ENCODE data around the gene GDAP2. TPM values are rescaled to one million over a fixed set of nuclear protein-coding genes. Genes with fewer than 3 reads are reported as not detected.
A peak's percentile ranks its signal among the peaks of the same experiment; 100 is the strongest.

The GDAP2 gene
- total RNA-seq, 1 experiment from 2014 or later = 26.4 TPM

DNA sequence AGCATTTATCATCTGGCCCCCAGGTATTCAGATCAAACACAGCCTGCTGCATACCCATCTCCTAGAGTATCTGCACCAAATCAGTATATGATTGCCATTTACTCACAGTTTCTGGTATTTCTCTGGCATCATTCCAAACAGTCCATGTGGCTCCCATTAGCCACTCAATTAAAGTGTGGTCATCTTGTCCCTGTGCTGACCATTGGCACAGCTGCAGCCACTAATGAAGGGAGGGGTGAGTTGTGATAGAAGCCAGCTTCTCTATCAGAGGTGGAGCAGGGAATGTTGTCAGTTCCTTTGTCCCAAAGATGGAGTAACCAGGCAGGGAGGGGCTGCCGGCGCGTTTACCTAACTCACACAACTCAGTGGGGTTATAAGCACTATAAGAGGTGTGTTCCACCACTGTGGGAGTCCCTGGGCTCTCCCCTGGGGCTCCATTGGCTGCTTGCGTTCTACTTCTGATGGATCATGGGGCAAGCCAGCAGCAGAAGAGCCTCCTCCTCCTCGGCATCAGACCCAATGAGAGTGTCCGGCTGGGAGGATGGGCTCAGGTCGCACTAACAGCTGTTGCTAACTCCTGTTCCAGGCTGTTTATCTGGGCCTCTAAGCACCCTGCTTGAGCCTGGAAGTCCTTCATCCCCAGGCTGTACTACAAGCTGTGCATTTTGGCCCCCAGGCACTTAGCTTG is 108.6 kb downstream of the GDAP2 start:
- Histone ChIP-seq H3K36me3 (ENCODE audit: insufficient read depth, low read length) (no peaks in the 10 kb centered on the region), H3K9ac (ENCODE audit: low read length) (no peak overlapping the region), H4K20me1 (ENCODE audit: insufficient read depth, low read depth, low read length) (no peaks in the 10 kb centered on the region), H3K4me1 (ENCODE audit: low read length) (no peaks in the 10 kb centered on the region), H3K4me2 (ENCODE audit: low read depth, low read length, poor library complexity, severe bottlenecking) (no peak overlapping the region), H3K79me2 (ENCODE audit: low read length) (no peaks in the 10 kb centered on the region), H2AFZ (ENCODE audit: low read length) (no peak overlapping the region), H3K27ac (ENCODE audit: low read length) (no peak overlapping the region), H3K27me3 (ENCODE audit: low read length) (no peaks in the 10 kb centered on the region), H3K9me2 (replicated peaks; ENCODE audit: insufficient read depth, low read length) (no peaks in the 10 kb centered on the region), H3K9me3 (ENCODE audit: low read length) (no peaks in the 10 kb centered on the region), H3K4me3 (ENCODE audit: low read length) (no peak overlapping the region)
- DNase-seq = no peak

DNA sequence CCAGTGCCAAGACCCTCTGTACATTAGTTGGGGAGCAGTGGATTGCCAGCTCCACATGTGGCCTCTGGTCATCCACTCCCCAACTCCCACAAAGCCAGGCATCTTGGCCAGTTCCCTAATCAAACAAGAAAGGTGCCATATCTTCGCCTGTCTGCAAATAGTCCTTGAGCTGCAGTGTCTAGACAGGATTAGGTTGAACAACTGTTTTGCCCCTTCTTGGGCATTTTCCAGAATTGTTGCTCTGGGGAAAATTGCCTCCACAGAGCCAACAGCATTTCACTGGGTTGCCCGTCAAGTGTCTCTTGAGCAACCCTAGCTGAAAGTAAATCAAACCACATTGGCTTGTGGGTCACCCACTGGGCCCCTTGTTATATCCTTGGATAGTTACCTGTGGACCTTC is 109.3 kb downstream of the GDAP2 start:
- no peak overlapping the region for H2AFZ ChIP-seq (ENCODE audit: low read length)
- no peak overlapping the region for H3K9ac ChIP-seq (ENCODE audit: low read length)
- H3K36me3 ChIP-seq (ENCODE audit: insufficient read depth, low read length) = no peaks in the 10 kb centered on the region
- H3K9me3 ChIP-seq (ENCODE audit: low read length) = no peaks in the 10 kb centered on the region
- no peak overlapping the region for H3K27ac ChIP-seq (ENCODE audit: low read length)
- no peaks in the 10 kb centered on the region for H3K4me1 ChIP-seq (ENCODE audit: low read length)
- no peaks in the 10 kb centered on the region for H4K20me1 ChIP-seq (ENCODE audit: insufficient read depth, low read depth, low read length)
- H3K4me2 ChIP-seq (ENCODE audit: low read depth, low read length, poor library complexity, severe bottlenecking) = no peak overlapping the region
- no peaks in the 10 kb centered on the region for H3K79me2 ChIP-seq (ENCODE audit: low read length)
- H3K4me3 ChIP-seq (ENCODE audit: low read length) = no peak overlapping the region
- no peak for DNase-seq
- no peaks in the 10 kb centered on the region for H3K27me3 ChIP-seq (ENCODE audit: low read length)
- H3K9me2 ChIP-seq (replicated peaks; ENCODE audit: insufficient read depth, low read length) = no peaks in the 10 kb centered on the region

DNA sequence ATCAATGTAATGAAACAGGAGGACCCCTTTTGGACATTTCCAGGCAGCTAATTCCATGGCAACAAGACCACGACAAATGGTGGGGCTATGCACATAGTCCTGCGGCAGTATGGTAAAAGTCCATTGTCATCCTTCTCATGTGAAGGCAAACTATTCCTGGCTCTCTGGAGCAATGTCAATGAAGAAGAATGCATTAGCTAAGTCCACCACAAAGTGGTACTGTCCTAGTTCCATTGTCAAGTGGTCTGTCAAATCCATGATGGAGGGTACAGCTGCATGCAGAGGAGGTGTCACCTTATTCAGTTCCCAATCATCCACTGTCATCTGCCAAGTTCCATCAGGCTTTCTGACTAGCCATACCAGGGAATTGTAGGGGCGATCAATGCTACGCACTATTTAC is 110.1 kb downstream of the GDAP2 start:
- Histone ChIP-seq H2AFZ (ENCODE audit: low read length) (no peak overlapping the region), H4K20me1 (ENCODE audit: insufficient read depth, low read depth, low read length) (no peaks in the 10 kb centered on the region), H3K9me3 (ENCODE audit: low read length) (no peaks in the 10 kb centered on the region), H3K36me3 (ENCODE audit: insufficient read depth, low read length) (no peaks in the 10 kb centered on the region), H3K4me1 (ENCODE audit: low read length) (no peaks in the 10 kb centered on the region), H3K4me3 (ENCODE audit: low read length) (no peak overlapping the region), H3K27ac (ENCODE audit: low read length) (no peak overlapping the region), H3K9me2 (replicated peaks; ENCODE audit: insufficient read depth, low read length) (no peaks in the 10 kb centered on the region), H3K4me2 (ENCODE audit: low read depth, low read length, poor library complexity, severe bottlenecking) (no peak overlapping the region), H3K27me3 (ENCODE audit: low read length) (no peaks in the 10 kb centered on the region), H3K9ac (ENCODE audit: low read length) (no peak overlapping the region), H3K79me2 (ENCODE audit: low read length) (no peaks in the 10 kb centered on the region)
- DNase-seq = no peak

DNA sequence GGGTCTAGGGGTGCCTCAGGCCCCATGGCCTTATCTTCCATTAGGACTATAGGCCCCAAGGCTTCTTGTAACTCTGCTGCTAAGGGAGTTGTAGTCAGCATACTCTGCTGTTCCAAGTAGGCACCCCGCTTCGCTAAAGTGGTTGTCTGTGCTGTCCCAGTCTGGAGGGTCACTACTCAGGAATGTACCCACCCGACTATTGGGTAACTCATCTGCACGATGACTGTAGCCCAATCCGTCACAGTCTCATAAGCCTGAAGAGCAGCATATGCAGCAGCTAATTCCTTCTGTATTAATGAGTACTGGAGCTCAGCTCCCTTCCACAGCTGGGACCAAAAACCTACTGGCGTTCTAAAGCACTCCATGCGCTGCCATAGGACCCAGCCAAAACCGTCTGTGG is 111.0 kb downstream of the GDAP2 start:
- Histone ChIP-seq H3K79me2 (ENCODE audit: low read length) (no peaks in the 10 kb centered on the region), H3K4me3 (ENCODE audit: low read length) (no peak overlapping the region), H3K4me2 (ENCODE audit: low read depth, low read length, poor library complexity, severe bottlenecking) (no peak overlapping the region), H2AFZ (ENCODE audit: low read length) (no peak overlapping the region), H4K20me1 (ENCODE audit: insufficient read depth, low read depth, low read length) (no peaks in the 10 kb centered on the region), H3K9me3 (ENCODE audit: low read length) (no peaks in the 10 kb centered on the region), H3K4me1 (ENCODE audit: low read length) (no peaks in the 10 kb centered on the region), H3K27me3 (ENCODE audit: low read length) (no peaks in the 10 kb centered on the region), H3K36me3 (ENCODE audit: insufficient read depth, low read length) (no peaks in the 10 kb centered on the region), H3K27ac (ENCODE audit: low read length) (no peak overlapping the region), H3K9ac (ENCODE audit: low read length) (no peak overlapping the region), H3K9me2 (replicated peaks; ENCODE audit: insufficient read depth, low read length) (no peaks in the 10 kb centered on the region)
- no peak for DNase-seq

DNA sequence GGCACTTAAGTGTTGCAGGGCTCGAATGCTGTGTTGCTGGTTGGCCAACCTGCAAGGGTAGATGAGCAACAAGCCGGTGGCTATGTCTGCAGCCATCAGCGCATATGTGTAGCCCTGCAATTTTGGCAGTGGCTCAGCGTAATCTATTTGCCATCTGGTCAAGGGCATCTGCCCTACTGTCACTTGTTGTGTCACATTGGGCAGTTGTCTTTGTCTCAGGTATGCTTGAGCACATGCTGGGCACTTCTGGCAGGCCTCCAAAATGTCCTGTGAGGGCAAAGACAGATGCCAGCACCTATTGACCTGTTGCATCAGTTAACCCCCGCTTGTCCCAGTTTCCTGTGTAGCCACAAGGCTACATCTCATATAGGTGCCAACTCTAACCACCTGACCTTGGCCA is 111.8 kb downstream of the GDAP2 start:
- Histone ChIP-seq H3K36me3 (ENCODE audit: insufficient read depth, low read length) (no peaks in the 10 kb centered on the region), H3K9me2 (replicated peaks; ENCODE audit: insufficient read depth, low read length) (no peaks in the 10 kb centered on the region), H2AFZ (ENCODE audit: low read length) (no peak overlapping the region), H3K27me3 (ENCODE audit: low read length) (no peaks in the 10 kb centered on the region), H4K20me1 (ENCODE audit: insufficient read depth, low read depth, low read length) (no peaks in the 10 kb centered on the region), H3K79me2 (ENCODE audit: low read length) (no peaks in the 10 kb centered on the region), H3K27ac (ENCODE audit: low read length) (no peak overlapping the region), H3K4me2 (ENCODE audit: low read depth, low read length, poor library complexity, severe bottlenecking) (no peak overlapping the region), H3K4me3 (ENCODE audit: low read length) (no peak overlapping the region), H3K9me3 (ENCODE audit: low read length) (no peaks in the 10 kb centered on the region), H3K9ac (ENCODE audit: low read length) (no peak overlapping the region), H3K4me1 (ENCODE audit: low read length) (no peaks in the 10 kb centered on the region)
- no peak for DNase-seq

DNA sequence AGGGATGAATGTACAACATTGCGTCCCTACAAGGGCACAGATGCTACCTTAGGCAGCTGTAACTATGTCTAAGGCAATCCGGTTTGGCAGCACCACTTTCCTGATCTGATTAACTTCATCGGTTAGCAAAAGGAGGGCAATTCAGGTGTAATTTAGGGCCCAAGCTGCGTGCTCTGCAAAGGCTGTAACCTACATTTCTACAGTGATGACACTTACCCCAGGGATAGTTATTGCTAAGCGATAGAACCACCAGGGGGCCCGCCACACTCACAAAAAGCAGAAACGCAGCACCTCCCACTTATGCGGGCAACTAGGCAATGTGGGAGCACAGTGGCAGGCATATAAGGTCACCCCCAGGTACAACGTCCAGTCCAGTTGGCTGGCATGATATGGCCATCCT is 113.5 kb downstream of the GDAP2 start:
- H3K4me3 ChIP-seq (ENCODE audit: low read length) = no peak overlapping the region
- no peaks in the 10 kb centered on the region for H3K9me2 ChIP-seq (replicated peaks; ENCODE audit: insufficient read depth, low read length)
- no peak overlapping the region for H3K4me2 ChIP-seq (ENCODE audit: low read depth, low read length, poor library complexity, severe bottlenecking)
- no peaks in the 10 kb centered on the region for H3K36me3 ChIP-seq (ENCODE audit: insufficient read depth, low read length)
- H3K79me2 ChIP-seq (ENCODE audit: low read length) = no peaks in the 10 kb centered on the region
- DNase-seq = peak; percentile 63
- no peaks in the 10 kb centered on the region for H3K9me3 ChIP-seq (ENCODE audit: low read length)
- no peak overlapping the region for H2AFZ ChIP-seq (ENCODE audit: low read length)
- no peaks in the 10 kb centered on the region for H3K27me3 ChIP-seq (ENCODE audit: low read length)
- no peaks in the 10 kb centered on the region for H3K4me1 ChIP-seq (ENCODE audit: low read length)
- H4K20me1 ChIP-seq (ENCODE audit: insufficient read depth, low read depth, low read length) = no peaks in the 10 kb centered on the region
- no peak overlapping the region for H3K27ac ChIP-seq (ENCODE audit: low read length)
- H3K9ac ChIP-seq (ENCODE audit: low read length) = no peak overlapping the region

DNA sequence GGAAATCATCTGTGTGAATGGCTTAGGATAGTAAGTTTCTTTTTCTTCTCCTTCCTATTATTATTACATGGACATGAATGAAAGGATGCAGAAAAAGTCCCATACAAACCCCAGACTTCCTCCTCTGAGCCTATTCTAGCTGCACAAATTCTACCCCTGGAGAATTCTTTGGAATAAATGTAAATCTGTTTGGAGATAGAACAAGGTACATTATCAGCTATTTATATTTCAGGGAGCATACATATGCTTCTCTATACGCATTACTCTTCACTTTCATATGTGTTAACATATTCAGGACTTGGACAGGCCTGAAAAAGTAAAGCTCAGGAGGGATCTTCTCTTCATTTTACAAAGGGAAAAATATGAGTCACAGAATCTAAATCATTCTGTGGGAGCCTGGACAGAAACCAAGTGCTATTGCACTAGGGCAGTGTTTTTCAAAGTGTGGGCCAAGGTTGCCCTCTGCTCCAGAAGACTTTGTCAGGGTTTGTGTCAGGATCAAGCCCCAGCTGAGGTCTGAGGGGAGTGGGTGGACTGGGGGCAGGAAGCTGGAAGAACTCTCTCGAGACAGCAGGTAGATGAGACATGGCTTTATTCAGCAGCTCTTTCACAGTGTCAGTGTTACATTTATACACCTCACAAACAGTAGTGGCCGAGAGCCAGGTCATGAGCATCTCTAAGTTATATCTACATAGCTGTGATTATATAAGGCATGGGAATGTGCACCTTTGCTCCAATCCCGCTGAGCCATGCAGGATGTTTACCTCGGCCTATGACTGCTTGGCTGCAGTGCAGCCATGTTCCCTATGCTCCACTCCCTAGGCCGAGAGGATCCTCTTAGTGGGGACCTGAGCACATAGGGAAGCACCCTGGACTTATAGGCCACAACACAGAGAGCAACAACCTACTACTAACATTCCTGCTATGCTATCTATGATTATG is 114.3 kb downstream of the GDAP2 start:
- H3K4me2 ChIP-seq (ENCODE audit: low read depth, low read length, poor library complexity, severe bottlenecking) = no peak overlapping the region
- DNase-seq = no peak
- no peak overlapping the region for H3K9ac ChIP-seq (ENCODE audit: low read length)

More for the DNA sequence above, 114.3 kb downstream of the GDAP2 start:
- Histone ChIP-seq H3K4me3 (ENCODE audit: low read length) (no peak overlapping the region), H3K79me2 (ENCODE audit: low read length) (no peaks in the 10 kb centered on the region), H2AFZ (ENCODE audit: low read length) (no peak overlapping the region), H3K9me3 (ENCODE audit: low read length) (no peaks in the 10 kb centered on the region), H3K27me3 (ENCODE audit: low read length) (no peaks in the 10 kb centered on the region), H3K27ac (ENCODE audit: low read length) (no peak overlapping the region), H3K4me1 (ENCODE audit: low read length) (no peaks in the 10 kb centered on the region), H4K20me1 (ENCODE audit: insufficient read depth, low read depth, low read length) (no peaks in the 10 kb centered on the region), H3K9me2 (replicated peaks; ENCODE audit: insufficient read depth, low read length) (no peaks in the 10 kb centered on the region), H3K36me3 (ENCODE audit: insufficient read depth, low read length) (no peaks in the 10 kb centered on the region)
